GM19395 (cell line): ENCODE data around the gene XDH.

Source experiments
- ATAC-seq: cut with Tn5 transposase; IDR thresholded peaks from one replicate; pipeline ENCODE4 v1.9.1; 2021; ENCODE audit warnings: mild to moderate bottlenecking, moderate library complexity; ENCODE audit not compliant: unreplicated experiment

Gene XDH

GRCh38 chr2:31286961-31287550 is 127.5 kb downstream of the XDH start:
- no peak for ATAC-seq

GRCh38 chr2:31286230-31286629 is 128.3 kb downstream of the XDH start:
- no peak for ATAC-seq
